IMR-90 (cell line): ENCODE data around the gene MYCBP2. TPM values are rescaled to one million over a fixed set of nuclear protein-coding genes. Genes with fewer than 3 reads are reported as not detected.

Source experiments
- ATAC-seq: fragments of 200-7000 bp; cut with Tn5 transposase; 2 replicates; pipeline ENCODE4 v1.9.1; 2020; ENCODE audit warnings: low read depth, mild to moderate bottlenecking, moderate library complexity
- BruUV-seq: library from RNA; stranded (reverse); fragments of 400-500 nt; replicated peaks from 2 replicates; lab custom pipeline; 2021; lab: Mats Ljungman, UMichigan
- CTCF ChIA-PET: fragments of 300-600 bp; formaldehyde crosslinking; extraction: SDS; loops from one replicate; lab custom pipeline; 2021; ENCODE audit warnings: antibody characterized with exemption; lab: Yijun Ruan, JAX
- POLR2A ChIA-PET: fragments of 300-600 bp; sonication (Branson Sonifier 250); formaldehyde crosslinking; loops from one replicate; lab custom pipeline; 2022; ENCODE audit warnings: antibody characterized with exemption; ENCODE audit not compliant: unreplicated experiment; lab: Charles Lee
- DNase-seq: peaks from one replicate; pipeline ENCODE4 v3.0.0; 2013
- H2AFZ ChIP-seq: replicated peaks from 2 replicates; pipeline ENCODE3; 2013; ENCODE audit warnings: low read length, mild to moderate bottlenecking; ENCODE audit not compliant: poor library complexity
- H2AK5ac ChIP-seq: 2 replicates; pipeline ENCODE4 v1.6.1; 2013; ENCODE audit warnings: low read depth, low read length, inconsistent platforms
- H2AK9ac ChIP-seq: replicated peaks from 2 replicates; pipeline ENCODE3; 2013; ENCODE audit warnings: mild to moderate bottlenecking, low read depth, low read length, moderate library complexity; ENCODE audit not compliant: poor library complexity
- H2BK120ac ChIP-seq: 2 replicates; pipeline ENCODE4 v1.6.1; 2013; ENCODE audit warnings: low read depth, low read length, inconsistent platforms
- H2BK15ac ChIP-seq: 3 replicates; pipeline ENCODE4 v1.6.1; 2013; ENCODE audit warnings: low read depth, low read length, inconsistent platforms
- H2BK20ac ChIP-seq: 2 replicates; pipeline ENCODE4 v1.6.1; 2013; ENCODE audit warnings: low read depth, mild to moderate bottlenecking, inconsistent platforms, low read length, moderate library complexity
- H2BK5ac ChIP-seq: 2 replicates; pipeline ENCODE4 v1.6.1; 2013; ENCODE audit warnings: mild to moderate bottlenecking, low read depth, low read length, inconsistent platforms; ENCODE audit not compliant: poor library complexity, severe bottlenecking
- H3K14ac ChIP-seq: replicated peaks from 2 replicates; pipeline ENCODE4 v1.6.1; 2013; ENCODE audit warnings: low read depth, low read length, inconsistent platforms
- H3K18ac ChIP-seq: 2 replicates; pipeline ENCODE4 v1.6.1; 2013; ENCODE audit warnings: low read depth, low read length, control low read depth
- H3K23ac ChIP-seq: 2 replicates; pipeline ENCODE4 v1.6.1; 2013; ENCODE audit warnings: low read depth, low read length, inconsistent platforms
- H3K27ac ChIP-seq: 2 replicates; pipeline ENCODE4 v1.5.1; 2013; ENCODE audit warnings: mild to moderate bottlenecking, control low read depth, low read length; ENCODE audit not compliant: insufficient read depth
- H3K27me3 ChIP-seq: 2 replicates; pipeline ENCODE4 v1.6.1; 2013; ENCODE audit warnings: low read length; ENCODE audit not compliant: control insufficient read depth, insufficient read depth
- H3K36me3 ChIP-seq: 2 replicates; pipeline ENCODE4 v1.6.1; 2013; ENCODE audit warnings: low read length, mixed read lengths; ENCODE audit not compliant: control insufficient read depth, insufficient read depth
- H3K4ac ChIP-seq: 2 replicates; pipeline ENCODE4 v1.6.1; 2013; ENCODE audit warnings: low read depth, low read length, inconsistent platforms
- H3K4me1 ChIP-seq: 2 replicates; pipeline ENCODE4 v1.6.1; 2013; ENCODE audit warnings: low read length, mixed read lengths; ENCODE audit not compliant: control insufficient read depth, insufficient read depth
- H3K4me2 ChIP-seq: 2 replicates; pipeline ENCODE4 v1.6.1; 2013; ENCODE audit warnings: low read depth, mild to moderate bottlenecking, control low read depth, low read length, moderate library complexity
- H3K4me3 ChIP-seq: 2 replicates; pipeline ENCODE4 v1.5.1; 2013; ENCODE audit warnings: low read depth, mild to moderate bottlenecking, control low read depth, low read length, moderate library complexity; ENCODE audit not compliant: insufficient read depth
- H3K56ac ChIP-seq: 2 replicates; pipeline ENCODE4 v1.6.1; 2013; ENCODE audit warnings: low read length, inconsistent platforms; ENCODE audit not compliant: insufficient read depth; ENCODE audit errors: extremely low read depth
- H3K79me1 ChIP-seq, 2 experiments: 2 replicates each; pipeline ENCODE4 v1.6.1; 2013; ENCODE audit warnings: low read length in 2 of 2, inconsistent platforms in 1 of 2, low read depth in 1 of 2
- H3K9ac ChIP-seq: 2 replicates; pipeline ENCODE4 v1.6.1; 2013; ENCODE audit warnings: low read depth, low read length, control low read depth
- H3K9me1 ChIP-seq: 2 replicates; pipeline ENCODE4 v1.6.1; 2013; ENCODE audit warnings: low read length, inconsistent platforms; ENCODE audit not compliant: insufficient read depth
- H3K9me3 ChIP-seq: 2 replicates; pipeline ENCODE4 v1.6.1; 2013; ENCODE audit warnings: low read length; ENCODE audit not compliant: control insufficient read depth, insufficient read depth
- H4K20me1 ChIP-seq: 2 replicates; pipeline ENCODE4 v1.6.1; 2013; ENCODE audit warnings: low read length, inconsistent platforms; ENCODE audit not compliant: insufficient read depth
- H4K5ac ChIP-seq: 2 replicates; pipeline ENCODE4 v1.6.1; 2013; ENCODE audit warnings: mild to moderate bottlenecking, low read depth, low read length, control low read depth
- H4K8ac ChIP-seq, 2 experiments: 2 replicates each; pipeline ENCODE4 v1.6.1; 2013; ENCODE audit warnings: low read depth in 2 of 2, low read length in 2 of 2, control low read depth in 1 of 2, inconsistent platforms in 1 of 2
- H4K91ac ChIP-seq: 2 replicates; pipeline ENCODE4 v1.6.1; 2013; ENCODE audit warnings: low read depth, low read length, inconsistent platforms; ENCODE audit not compliant: insufficient read depth
- CHD1 ChIP-seq: IDR thresholded peaks from 2 replicates; pipeline ENCODE4 v1.6.1; 2012; ENCODE audit warnings: low read depth, low read length, improper control_type of control experiment
- MAFK ChIP-seq: IDR thresholded peaks from 2 replicates; pipeline ENCODE4 v1.6.1; 2012; ENCODE audit warnings: low read depth, low read length, improper control_type of control experiment
- MXI1 ChIP-seq: IDR thresholded peaks from 2 replicates; pipeline ENCODE4 v1.6.1; 2012; ENCODE audit warnings: low read depth, mild to moderate bottlenecking, low read length, moderate library complexity, borderline replicate concordance
- NFE2L2 ChIP-seq: fragments of 150-350 bp; IDR thresholded peaks from 2 replicates; pipeline ENCODE4 v1.6.1; 2016; ENCODE audit warnings: low read depth, mild to moderate bottlenecking, low read length
- RAD21 ChIP-seq: IDR thresholded peaks from 2 replicates; pipeline ENCODE4 v1.6.1; 2012; ENCODE audit warnings: low read length, improper control_type of control experiment
- RCOR1 ChIP-seq: IDR thresholded peaks from 2 replicates; pipeline ENCODE4 v1.6.1; 2012; ENCODE audit warnings: mild to moderate bottlenecking, low read length, improper control_type of control experiment; ENCODE audit not compliant: insufficient replicate concordance
- SMC3 ChIP-seq: fragments of 150-350 bp; IDR thresholded peaks from 2 replicates; pipeline ENCODE4 v1.6.1; 2016; ENCODE audit warnings: low read depth, mild to moderate bottlenecking, antibody characterized with exemption, low read length, moderate library complexity
- USF2 ChIP-seq: fragments of 150-350 bp; IDR thresholded peaks from 2 replicates; pipeline ENCODE4 v1.6.1; 2017; ENCODE audit warnings: mild to moderate bottlenecking, antibody characterized with exemption, low read length, low read depth
- WGBS, 2 experiments: methylation state at CpG; one replicate each; pipeline versions ENCODE4 v1.1.5 to v1.1.7; 2013; ENCODE audit warnings: missing lambda C conversion rate in 2 of 2; ENCODE audit not compliant: insufficient read length in 1 of 2; ENCODE audit errors: extremely low coverage in 2 of 2; 5-methylcytosine and 5-hydroxymethylcytosine counted together
- dilution Hi-C: fragments of 300-500 bp; cut with HindIII; formaldehyde crosslinking; loops from one replicate; pipeline ENCODE4 v1.14.3; 2018; ENCODE audit warnings: low sequenced_read_pairs; ENCODE audit not compliant: unreplicated experiment
- in situ Hi-C: fragments of 300-500 bp; cut with MboI; formaldehyde crosslinking; loops from 3 replicates; pipeline ENCODE4 v1.14.3; 2019; ENCODE audit warnings: low sequenced_read_pairs, inconsistent platforms, mixed read lengths
- intact Hi-C: fragments of 100-400 bp; cut with micrococcal nuclease; formaldehyde crosslinking; loops from 2 replicates; pipeline ENCODE4 v1.10.0; 2022
- polyA plus RNA-seq, 3 experiments: library from polyadenylated mRNA; depleted of rRNA; stranded (reverse); fragments of >200 nt; gene quantifications; 2 replicates each; pipeline ENCODE4 v1.2.3, GENCODE V29; 2012; ENCODE audit warnings: low replicate concordance in 1 of 3
- total RNA-seq: library from RNA; depleted of rRNA; stranded (reverse); fragments of >200 nt; gene quantifications from 2 replicates; pipeline ENCODE4 v1.2.3, GENCODE V29; 2012
- TF ChIP-seq, protein P1 (sequence below): conservative IDR thresholded peaks from 2 replicates; pipeline ENCODE4 v1.5.1; 2012; ENCODE audit warnings: mild to moderate bottlenecking, low read depth, low read length, improper control_type of control experiment

Gene MYCBP2
- total and polyA plus RNA-seq, 2 of the 4 experiments (the other 2 are of a cell fraction) = 20.1 to 43.2 TPM

DNA sequence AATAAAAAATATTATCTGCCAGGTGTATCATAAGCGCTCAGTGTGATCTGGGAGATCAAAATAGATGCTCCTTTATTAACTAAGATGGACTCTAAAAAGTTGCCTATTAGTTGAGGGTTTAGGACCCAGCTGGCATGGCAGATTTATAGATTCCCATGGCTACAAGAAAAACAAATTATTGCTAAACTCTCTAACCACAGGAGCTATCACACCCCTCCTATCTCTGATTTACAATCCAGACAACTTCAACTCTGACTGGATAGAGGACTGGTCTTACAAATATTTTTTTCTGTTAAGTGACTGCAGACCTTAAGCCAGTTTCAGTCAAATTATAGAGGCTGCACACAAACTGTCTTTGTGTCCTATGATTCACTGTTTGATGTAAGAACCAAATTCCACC is 45.4 kb upstream of the MYCBP2 start:
- no peak overlapping the region for H3K23ac ChIP-seq
- BruUV-seq = no TSS peak
- no peak overlapping the region for H2AK5ac ChIP-seq
- in situ Hi-C loops = no loop called here
- POLR2A ChIA-PET = no interaction called here
- H2AFZ ChIP-seq = no peak overlapping the region
- dilution Hi-C loops = no loop called here
- H3K27ac ChIP-seq = no peak overlapping the region
- no peak overlapping the region for H2BK20ac ChIP-seq
- H2AK9ac ChIP-seq = no peak overlapping the region
- H3K4me2 ChIP-seq = no peak overlapping the region
- no peak overlapping the region for H3K4ac ChIP-seq
- H3K27me3 ChIP-seq = no peaks in the 10 kb centered on the region; the same call in 1 of the 2 replicates
- no peak overlapping the region for H3K18ac ChIP-seq
- TF ChIP-seq RAD21 (no peak), USF2 (no peak), MXI1 (no peak), SMC3 (no peak), RCOR1 (no peak), CHD1 (no peak), NFE2L2 (no peak), MAFK (no peak)
- TF ChIP-seq, protein P1, sequence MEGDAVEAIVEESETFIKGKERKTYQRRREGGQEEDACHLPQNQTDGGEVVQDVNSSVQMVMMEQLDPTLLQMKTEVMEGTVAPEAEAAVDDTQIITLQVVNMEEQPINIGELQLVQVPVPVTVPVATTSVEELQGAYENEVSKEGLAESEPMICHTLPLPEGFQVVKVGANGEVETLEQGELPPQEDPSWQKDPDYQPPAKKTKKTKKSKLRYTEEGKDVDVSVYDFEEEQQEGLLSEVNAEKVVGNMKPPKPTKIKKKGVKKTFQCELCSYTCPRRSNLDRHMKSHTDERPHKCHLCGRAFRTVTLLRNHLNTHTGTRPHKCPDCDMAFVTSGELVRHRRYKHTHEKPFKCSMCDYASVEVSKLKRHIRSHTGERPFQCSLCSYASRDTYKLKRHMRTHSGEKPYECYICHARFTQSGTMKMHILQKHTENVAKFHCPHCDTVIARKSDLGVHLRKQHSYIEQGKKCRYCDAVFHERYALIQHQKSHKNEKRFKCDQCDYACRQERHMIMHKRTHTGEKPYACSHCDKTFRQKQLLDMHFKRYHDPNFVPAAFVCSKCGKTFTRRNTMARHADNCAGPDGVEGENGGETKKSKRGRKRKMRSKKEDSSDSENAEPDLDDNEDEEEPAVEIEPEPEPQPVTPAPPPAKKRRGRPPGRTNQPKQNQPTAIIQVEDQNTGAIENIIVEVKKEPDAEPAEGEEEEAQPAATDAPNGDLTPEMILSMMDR = no peak
- no peaks in the 10 kb centered on the region for H3K4me1 ChIP-seq
- H3K9ac ChIP-seq = no peak overlapping the region
- no peak overlapping the region for H2BK15ac ChIP-seq
- ATAC-seq (no peak), DNase-seq (no peak)
- no CpG with 5 or more reads among the region's 1 CpG for WGBS, 2 experiments
- intact Hi-C loops = no loop called here
- H2BK5ac ChIP-seq = no peak overlapping the region
- no peak overlapping the region for H3K14ac ChIP-seq
- no peaks in the 10 kb centered on the region for H3K9me1 ChIP-seq
- H2BK120ac ChIP-seq = no peak overlapping the region
- CTCF ChIA-PET = no interaction called here
- H3K79me1 ChIP-seq = no peaks in the 10 kb centered on the region
- no peak overlapping the region for H3K56ac ChIP-seq
- H3K36me3 ChIP-seq = no peaks in the 10 kb centered on the region
- H4K8ac ChIP-seq = no peak overlapping the region
- no peaks in the 10 kb centered on the region for H3K9me3 ChIP-seq
- H4K5ac ChIP-seq = no peak overlapping the region
- H4K20me1 ChIP-seq = no peaks in the 10 kb centered on the region
- no peak overlapping the region for H3K4me3 ChIP-seq
- no peak overlapping the region for H4K91ac ChIP-seq
